Limb (tissue), 2 donors: ENCODE results near the gene TRNAU1AP.
"Not testable (repeated sequence)": the region's sequence is repeated elsewhere in the genome, so short reads cannot be mapped to it uniquely, and the experiment has no call there.

Experiments
- DNase-seq, 2 donors: peaks; one replicate each; pipeline ENCODE4 v3.0.0-alpha.2; 2016; ENCODE audit errors: extremely low spot score in 2 of 2

The TRNAU1AP gene

DNA sequence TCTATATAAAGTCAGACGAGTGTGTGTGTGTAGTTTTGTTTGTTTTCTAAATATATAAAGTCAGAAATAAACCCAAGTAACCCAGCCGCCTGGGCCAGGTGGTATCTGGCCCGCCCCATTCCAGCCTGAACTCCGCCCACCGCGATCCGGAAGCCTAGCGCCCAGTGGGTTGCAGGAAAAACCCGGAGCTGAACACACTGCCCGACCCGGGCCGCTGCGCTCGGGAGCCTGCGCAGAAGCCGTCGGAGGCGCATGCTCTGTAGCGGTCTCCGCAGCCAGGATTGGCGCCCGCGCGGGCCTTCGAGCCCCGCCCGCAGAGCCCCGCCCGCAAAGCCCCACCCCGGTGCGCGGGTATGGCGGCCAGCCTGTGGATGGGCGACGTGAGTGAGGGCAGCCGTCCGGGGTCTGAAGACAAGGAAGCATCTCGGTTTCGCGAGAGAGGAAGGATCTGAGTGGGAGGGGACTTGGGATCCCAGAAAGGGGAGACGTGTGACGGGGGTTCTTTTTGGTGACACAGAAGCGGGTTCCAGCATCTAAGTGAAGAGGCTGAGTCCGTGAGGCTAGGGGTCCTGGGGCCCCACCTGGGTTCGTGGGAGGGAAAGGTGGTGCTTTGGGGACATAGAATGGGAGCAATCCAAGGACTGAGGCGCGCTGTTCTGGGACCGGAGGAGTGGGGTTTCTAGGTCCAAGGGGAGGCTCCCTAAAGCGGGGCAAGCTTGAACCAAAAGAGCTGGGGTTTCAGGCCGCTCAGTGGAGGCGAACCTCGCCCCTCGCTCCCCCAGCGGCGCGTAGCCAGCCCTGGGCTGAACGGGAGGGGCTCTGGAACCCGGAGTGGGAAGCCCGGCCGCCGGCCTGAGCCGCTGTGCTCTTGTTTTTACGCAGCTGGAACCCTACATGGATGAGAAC, at the start of gene TRNAU1AP:
TSS of gene TRNAU1AP (plus strand) at position 328 of the 906 bp plus-strand sequence. CDS start at position 354, 26 bp downstream.
- DNase-seq, result peak; percentile 96 to 98

DNA sequence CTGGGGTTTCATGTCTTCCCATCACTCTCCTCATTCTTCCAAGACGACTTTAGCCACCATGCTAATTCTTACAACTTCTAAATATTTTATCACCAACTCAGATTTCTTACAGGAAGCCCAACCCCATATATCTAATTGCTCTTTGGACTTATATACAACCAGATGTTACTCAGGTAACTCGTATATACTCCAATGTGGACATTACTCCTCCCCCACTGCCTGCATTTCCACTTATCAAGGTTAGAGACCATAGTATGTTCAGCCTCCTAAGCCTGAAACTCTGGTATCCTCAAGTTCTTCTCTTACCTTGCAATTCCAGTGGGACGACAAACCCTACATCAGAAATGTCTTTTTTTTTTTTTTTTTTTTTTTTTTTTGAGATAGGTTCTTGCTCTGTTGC, 49.8 kb upstream of the TRNAU1AP start:
- no peak for DNase-seq

DNA sequence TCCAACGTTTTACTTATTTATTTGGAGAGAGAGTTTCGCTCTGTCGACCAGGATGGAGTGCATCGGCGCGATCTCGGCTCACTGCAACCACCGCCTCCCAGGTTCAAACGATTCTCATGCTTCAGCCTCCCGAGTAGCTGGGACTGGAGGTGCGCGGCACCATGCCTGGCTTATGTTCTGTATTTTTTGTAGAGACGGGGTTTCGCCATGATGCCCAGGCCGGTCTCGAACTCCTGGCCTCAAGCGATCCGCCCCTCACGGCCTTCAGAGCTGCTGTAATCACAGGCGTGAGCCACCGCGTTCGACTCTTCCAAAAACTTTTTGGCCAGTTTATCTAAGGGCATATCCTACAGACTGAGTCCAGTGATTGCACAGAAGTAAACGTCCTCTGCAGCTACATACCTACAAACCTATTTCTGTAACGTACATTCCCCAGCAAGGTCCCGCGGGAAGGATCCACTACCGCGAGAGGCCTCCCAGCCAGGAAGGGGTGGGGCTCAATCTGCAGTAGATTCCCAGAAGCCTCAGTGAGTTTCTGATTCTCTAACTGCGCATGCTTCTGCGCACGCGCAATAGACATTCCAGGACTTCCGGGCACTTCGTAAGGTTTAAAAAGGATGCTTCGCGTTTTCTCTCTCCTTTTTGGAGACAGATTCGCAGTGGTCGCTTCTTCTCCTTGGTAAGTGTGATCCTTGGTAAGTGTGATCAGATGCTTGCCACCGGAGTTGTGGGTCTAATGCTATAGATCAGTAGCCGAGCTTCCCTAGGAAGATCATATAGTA, 47.3 kb upstream of the TRNAU1AP start, which contains the start of gene RCC1:
TSS of gene RCC1 (plus strand) at position 638 of the 782 bp plus-strand sequence. CDS start 23,824 bp downstream, outside the sequence.
- peak; percentile 97 to 98 for DNase-seq

DNA sequence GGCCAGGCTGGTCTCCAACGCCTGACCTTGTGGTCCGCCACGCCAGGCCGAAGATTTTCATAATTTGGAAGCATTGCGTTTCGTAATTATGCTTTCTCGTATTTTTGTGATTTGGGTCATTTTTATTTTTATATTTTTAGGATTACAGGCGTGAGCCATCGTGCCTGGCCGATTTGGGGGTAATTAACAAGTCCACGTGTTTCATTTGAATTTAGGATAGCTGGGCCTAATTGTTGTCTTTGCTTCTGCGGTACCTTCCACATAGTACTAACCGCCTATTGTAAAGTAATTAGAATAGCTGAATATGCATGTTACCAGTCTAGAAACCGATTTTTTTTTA, 46.0 kb upstream of the TRNAU1AP start:
- DNase-seq, result no peak

DNA sequence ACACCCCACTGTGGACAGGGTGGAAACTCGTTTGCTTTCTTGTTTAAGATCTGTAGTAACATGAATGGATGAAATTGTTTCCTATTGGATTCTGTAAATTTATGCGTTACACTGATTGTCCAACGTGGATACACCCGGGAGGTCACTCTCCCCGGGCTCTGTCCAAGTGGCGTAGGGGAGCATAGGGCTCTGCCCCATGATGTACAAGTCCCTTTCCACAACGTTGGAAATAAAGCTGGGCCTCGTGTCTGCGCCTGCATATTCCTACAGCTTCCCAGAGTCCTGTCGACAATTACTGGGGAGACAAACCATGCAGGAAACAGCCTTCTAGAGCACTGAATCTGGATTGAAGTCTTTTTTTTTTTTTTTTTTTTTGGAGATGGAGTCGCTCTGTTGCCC, 45.6 kb upstream of the TRNAU1AP start:
- DNase-seq, result no peak

DNA sequence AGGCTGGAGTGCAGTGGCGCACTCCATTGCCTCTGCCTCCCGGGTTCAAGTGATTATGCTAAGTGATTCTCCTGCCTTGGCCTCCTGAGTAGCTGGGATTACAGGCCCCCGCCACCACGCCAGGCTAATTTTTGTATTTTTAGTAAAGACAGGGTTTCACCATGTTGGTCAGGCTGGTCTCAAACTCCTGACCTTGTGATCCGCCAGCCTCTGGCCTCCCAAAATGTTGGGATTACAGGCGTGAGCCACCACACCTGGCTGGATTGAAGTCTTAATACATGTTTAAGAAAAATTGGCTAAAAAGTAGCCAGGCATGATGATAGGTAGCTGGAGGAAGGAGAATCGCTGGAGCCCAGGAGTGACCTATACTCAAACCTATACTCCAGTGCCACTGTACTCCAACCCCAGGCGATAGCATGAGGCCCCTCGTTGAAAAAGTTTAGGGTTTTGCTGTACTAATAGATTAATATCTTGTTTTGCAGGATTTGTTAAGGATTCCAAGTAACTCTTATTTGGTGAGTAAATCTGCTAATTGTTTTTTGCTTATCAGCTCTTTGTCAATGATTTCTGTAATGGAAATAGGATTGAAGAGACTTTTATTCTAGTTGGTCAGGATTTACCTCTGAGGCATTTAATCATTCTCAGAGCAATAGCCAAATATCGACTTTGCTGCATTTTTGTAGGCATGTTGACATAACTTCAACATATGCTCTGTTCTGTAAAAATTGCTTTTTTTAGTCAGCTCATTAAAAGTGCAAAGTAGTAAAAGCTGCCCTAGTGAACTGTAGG, 45.0 kb upstream of the TRNAU1AP start:
- DNase-seq, result no peak

DNA sequence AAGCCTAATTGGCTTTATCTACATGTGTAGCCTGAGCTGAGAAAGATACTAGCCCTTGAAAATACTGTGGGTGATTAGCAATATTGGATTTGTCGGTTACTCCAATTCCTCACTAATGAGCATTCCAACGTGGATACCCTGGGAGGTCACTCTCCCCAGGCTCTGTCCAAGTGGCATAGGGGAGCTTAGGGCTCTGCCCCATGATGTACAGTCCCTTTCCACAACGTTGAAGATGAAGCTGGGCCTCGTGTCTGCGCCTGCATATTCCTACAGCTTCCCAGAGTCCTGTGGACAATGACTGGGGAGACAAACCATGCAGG, 44.5 kb upstream of the TRNAU1AP start:
- no peak for DNase-seq

DNA sequence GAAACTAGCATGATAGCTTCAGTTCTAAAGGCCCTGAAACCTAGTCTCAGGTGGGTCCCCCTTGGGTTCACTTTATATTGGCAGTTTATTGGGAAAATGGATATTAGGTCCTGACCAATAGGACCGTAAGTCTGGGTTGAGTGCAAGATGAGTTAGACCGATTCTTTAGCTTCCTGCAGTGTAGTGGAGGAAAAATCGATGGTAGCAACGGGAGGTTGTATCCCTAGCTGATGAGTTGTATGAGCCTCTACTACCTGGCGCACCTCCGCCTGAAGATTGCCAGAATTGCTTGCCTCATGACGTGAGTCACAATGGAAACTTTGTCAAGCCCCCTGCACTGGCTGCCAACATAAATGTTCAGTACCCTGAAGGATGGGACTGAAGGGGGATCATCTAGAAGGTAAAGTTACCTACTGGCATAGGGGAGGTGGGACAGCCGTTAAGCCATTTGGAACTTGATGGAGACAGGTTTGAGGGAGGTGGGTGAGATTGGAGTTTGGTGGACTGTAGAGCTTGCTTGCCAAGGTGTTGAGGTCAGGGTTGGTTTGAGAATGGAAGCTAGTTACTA, 43.1 kb upstream of the TRNAU1AP start:
- no peak for DNase-seq

DNA sequence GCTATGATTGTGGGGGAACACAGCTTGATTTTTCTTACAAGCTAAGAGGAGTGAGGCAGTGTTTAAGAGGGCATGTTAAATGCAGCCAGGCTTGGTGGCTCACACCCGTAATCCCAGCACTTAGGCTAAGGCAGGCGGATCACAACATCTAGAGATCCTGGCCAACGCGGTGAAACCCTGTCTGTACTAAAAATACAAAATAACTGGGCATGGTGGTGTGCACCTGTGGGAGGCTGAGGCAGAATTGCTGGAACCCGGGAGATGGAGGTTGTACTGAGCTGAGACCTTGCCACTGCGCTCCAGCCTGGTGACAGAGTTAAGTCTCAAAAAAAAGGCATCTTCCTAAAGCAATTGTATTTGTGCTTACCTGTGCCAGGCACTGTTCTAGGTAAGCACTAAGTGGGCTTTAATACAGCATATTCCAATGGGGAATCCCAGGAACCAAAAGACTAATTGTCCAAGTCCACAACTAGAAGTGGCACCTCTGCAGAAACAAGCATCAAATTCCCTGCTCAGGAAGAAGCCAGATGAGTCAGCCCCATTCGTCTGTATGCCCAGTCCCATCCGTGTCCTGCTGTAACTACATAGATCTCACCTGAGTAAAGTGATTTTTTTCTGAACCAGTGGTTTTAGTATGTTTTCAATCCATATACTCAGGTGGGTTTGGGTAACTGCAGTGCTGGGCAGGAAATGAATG, 42.5 kb upstream of the TRNAU1AP start:
- DNase-seq, result no peak

DNA sequence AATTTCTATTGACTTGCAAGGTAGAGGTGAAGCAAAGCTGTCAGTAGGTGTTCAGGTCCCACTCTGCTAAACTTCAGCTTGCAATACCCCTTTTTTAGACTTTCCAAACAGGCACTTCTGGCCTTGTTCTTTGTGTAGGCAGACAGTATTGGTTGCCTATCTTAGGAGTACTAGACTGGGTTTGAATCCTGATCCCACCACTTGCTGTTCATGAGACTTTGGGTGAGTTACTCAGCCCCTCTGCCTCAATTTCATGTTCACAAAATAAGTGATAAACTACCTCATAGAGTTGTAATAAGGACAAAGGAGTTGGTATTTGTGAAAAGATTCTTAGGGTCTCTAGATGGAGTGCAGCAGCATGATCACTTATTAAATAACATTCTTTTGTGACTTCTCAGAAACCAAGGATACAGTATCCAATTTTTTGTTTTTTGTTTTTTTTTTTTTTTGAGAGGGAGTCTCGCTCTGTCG, 41.9 kb upstream of the TRNAU1AP start:
- DNase-seq, result no peak

DNA sequence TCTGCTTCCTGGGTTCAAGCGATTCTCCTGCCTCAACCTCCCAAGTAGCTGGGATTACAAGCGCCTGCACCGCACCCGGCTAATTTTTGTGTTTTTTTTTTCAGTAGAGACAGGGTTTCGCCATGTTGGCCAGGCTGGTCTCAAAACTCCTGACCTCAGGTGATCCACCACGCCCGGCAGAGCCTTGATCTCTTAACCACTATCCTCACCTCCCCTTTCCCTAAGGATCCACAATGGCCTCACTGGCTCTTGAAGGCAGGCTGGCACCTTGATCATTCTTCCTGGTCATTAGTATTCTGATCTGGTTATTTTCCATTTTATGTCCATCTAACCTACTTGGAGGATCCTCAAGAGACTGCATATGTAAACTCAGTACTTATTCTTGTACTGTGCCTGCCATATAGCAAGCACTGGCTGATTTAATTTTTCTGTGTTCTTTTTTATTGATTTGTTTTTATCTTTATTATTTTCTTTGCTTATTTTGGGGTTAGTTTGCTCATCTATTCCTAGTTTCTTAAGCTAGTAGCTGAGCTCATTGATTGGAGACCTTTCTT, 40.8 kb upstream of the TRNAU1AP start:
- DNase-seq, result no peak

DNA sequence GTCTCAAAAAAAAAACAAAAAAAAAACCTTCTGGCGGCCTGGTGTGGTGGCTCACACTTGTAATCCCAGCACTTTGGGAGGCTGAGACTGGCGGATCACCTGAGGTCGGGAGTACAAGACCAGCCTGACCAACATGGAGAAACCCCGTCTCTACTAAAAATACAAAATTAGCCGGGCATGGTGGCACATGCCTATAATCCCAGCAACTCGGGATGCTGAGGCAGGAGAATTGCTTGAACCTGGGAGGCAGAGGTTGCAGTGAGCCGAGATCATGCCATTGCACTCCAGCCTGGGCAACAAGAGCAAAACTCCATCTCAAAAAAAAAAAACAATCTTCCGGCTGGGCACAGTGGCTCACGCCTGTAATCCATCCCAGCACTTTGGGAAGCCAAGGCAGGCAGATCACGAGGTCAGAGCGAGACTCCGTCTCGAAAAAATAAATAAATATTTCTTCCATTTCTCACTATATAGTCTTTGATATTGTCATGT, 38.4 kb upstream of the TRNAU1AP start:
- not testable (repeated sequence) for DNase-seq

DNA sequence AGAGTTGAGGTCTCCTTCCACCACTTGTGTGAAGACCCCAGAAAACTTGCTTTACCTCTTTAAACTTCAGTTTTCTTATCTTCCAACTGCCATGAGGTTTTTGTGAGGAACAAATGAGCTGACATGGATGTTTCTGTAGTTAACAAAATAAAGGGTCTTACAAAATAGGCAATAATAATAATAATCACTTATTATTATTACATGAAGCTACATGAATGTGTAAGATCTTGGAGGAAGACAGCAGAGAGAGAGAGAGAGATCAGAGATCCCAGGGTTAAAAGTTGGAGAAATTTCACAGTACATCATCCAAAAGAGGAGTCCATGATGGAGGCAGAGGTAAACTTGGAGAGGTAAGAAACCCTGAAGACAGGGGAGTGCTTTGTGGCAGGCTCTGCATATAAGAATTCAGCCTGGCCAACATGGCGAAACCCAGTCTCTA, 36.3 kb upstream of the TRNAU1AP start:
- no peak for DNase-seq

DNA sequence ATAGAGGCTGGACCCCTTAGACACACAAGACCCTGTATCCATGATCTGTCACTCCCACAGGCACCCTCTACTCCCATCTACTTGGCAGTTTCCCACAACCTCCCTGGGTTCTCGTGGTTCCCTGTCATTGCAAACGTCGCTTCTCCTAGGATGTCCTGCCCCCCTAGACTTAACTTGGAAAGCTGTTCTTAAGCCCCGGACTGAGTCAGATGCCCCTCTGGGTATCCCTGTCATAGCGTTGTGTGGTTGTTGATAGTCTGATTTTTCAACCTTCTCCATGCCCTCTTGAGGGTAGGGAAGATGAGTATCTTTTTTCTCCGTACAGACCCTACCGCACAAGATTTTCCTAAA, 35.3 kb upstream of the TRNAU1AP start:
- no peak for DNase-seq

DNA sequence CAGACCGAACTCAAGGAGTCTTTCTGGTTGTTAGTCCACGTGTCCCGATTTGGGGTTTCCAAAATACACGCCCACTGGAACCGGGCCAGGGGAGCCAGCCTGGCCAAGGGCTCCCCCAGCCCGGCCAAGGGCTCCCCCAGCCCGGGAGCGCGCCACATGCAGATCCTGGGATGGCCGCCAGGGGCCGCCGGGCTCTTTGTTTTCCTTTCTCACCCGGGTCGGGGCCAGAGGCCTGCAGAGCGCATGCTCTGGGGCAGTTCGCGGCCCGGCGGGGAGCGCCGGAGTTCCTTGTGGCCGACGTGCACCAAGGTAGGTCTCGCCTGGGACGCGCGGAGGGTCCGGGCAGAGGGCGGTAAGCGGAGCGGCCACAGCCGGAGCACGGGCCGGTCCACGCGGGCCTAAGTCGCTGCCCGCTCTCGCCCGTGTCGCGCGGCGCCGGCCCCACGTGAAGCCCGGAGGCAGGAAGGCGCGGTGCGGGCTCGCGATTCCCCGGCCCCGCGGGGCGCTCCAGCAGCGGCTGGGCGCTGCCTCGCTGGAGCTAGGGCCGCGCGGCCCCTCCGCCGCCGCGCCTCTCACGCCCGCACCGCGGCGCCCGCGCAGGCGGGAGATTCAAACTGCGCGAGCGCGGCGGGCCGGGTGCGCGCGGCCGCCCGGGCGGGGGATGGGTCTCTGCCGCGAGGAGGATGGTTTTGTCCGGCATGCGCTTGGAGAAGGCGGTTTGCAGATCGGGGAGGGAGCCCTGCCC, 34.7 kb upstream of the TRNAU1AP start:
- peak; percentile 88 to 95 for DNase-seq

DNA sequence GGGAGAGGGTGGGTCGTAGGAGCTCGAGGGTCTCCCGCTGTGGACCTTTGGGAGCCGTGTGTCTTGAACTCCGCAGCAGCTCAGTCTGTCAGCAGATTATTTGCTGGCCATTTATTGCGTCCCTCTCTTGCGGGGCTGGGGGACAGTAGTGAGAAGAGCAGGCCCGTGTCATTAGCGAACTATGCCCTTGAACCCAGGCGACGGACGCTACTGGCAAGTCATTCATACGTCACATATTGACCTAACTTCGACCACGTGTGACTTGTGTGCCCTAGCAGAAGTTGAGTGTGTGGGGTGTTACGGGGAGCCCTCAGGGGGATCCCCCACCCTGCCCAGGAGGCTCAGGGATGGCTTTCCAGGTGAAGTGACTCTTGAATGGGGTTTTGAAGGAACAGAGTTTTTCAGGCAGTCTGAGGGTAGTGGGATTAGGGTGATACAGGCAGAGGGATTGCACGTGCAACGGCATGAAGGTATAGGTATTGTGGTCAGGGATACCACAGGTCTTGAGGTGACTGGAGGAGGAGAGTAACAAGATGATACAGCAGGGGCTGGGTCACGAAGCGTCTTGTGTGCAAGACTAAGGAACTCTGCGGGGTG, 34.0 kb upstream of the TRNAU1AP start:
- DNase-seq, result no peak

DNA sequence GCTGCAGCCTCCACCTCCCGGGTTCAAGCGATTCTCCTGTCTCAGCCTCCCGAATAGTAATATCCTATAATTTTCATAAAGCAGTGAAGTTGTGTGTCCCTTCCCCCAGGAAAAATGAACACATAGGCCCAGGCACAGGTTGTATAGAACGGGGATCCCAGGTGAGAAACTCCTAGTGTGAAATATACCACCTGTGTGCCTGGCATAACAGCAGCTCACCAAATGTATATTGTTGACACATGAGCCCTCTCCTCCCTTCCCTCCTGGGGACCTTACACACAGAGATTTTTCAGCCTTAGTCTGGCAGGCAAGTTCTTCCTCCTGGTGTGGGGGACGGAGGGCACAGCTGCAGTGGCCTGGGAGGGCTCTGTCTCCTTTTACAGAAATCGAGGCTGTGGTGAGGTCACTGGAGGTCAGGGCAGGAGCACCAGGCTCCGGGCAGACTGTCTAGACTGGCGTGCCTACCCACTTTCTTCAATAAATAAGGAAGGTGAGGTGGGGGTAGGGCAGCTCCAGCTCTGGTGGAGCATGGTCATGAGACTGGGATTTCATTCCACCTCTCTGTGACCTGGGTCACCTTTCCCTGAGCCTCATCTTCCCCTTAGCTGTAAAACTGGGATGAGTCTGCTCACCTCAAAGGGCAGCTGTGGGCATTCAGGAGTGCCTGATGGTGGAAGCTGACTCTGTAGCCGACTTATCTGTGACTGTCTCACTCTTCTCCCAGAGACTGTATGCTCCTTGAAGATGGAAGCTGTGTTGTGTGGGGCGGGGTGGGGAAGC, 32.7 kb upstream of the TRNAU1AP start:
- DNase-seq, result no peak

DNA sequence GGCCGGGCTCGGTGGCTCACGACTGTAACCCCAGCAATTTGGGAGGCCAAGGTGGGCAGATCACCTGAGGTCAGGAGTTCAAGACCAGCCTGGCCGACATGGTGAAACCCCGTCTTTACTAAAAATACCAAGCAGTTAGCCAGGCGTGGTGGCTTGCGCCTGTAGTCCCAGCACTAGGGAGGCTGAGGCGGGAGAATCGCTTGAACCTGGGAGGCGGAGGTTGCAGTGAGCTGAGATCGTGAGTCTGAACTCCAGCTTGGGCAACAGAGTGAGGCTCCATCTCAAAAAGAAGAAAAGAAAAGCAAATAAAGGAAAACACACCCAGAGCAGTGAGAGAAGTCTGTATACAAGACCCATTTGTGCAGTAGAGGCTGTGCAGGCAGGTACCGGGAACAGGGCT, 32.1 kb upstream of the TRNAU1AP start:
- DNase-seq, result not testable (repeated sequence)
